ENCODE results near the gene FCHSD2. TPM values are rescaled to one million over a fixed set of nuclear protein-coding genes. Genes with fewer than 3 reads are reported as not detected.
"Not testable (repeated sequence)": the region's sequence is repeated elsewhere in the genome, so short reads cannot be mapped to it uniquely, and the experiment has no call there.

Gene FCHSD2
- total RNA-seq, 1 donor from 2014 or later, result 31.1 TPM

GRCh38 chr11:72826191-72826941 is 315.8 kb downstream of the FCHSD2 start:
- intact Hi-C loops (cut with micrococcal nuclease), result no loop called here

DNA sequence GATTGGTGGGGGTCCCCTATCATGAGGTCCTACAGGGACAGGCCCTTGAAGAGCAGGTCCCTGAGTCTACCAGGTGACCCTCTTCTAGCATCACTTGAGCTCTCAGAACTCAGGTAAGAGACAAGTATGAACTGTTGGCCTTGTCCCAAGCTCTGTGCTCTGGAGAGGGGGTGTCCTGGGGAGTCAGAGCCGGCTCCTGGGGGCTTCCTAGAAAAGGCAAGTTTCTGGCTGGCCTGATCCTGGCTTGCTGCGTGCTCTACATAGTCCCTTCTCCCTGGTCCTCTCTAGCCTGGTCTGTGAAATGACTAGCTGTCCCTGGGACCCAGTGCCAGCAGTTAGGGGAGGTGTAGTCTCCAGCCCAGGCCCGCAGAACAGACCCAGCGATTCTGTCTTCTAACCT is 316.5 kb downstream of the FCHSD2 start:
- intact Hi-C loops (cut with micrococcal nuclease), result no loop called here

DNA sequence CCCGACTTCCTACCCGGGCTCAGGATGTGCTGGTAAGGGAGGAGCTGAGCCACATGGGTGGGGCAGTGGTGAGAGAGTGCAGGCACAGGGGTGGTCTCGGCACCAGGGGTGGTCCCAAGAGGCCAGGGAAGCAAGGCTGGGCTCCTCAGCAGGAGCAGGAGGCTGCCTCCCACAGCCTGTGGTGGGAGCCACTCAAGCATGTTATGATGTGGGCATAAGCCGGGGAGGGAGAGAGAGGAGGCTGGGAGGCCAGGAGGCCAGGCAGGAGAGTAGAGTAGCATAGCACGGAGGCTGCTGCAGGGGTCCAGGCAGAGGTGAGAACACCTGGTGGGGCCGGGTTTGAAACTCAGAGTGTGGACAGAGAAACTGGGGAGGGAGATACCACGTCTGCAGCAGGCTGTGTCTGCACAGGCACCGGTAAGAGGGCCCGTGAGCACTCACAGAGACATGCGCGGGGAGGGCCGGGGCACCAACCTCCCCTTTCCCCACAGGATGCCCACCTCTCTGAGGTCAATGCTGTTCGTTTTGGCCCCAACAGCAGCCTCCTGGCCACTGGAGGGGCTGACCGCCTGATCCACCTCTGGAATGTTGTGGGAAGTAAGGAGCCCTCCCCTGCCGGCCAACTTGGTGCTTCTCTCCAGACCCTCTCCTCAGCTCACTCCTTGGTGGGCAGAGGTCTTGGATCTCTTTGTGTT is 317.2 kb downstream of the FCHSD2 start:
- intact Hi-C loops (cut with micrococcal nuclease), result no loop called here

DNA sequence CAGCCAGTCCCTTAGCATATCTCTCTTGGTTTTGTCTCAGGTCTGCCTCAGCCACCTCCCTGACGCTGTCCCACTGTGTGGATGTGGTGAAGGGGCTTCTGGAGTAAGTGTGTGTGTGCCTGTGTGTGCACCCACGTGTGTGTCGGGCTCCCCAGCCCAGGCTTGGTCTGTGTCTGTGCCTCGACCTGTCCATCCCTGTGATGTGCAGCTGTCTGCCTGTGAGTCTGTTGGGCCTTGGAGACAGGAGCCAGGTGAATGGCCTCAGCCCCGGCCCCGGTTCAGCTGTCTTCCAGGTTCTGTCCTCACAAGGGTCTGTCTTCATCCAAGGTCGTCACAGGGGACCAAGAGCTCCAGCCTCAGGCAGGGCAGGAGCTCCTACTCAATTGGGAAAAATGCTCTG is 318.1 kb downstream of the FCHSD2 start:
- intact Hi-C loops (cut with micrococcal nuclease), result no loop called here

GRCh38 chr11:72823105-72823804 is 318.9 kb downstream of the FCHSD2 start:
- intact Hi-C loops (cut with micrococcal nuclease), result no loop called here

- intact Hi-C loops (cut with micrococcal nuclease), result no loop called here
These were observed 320.0 kb downstream of the FCHSD2 start for GRCh38 chr11:72821920-72822799.

- intact Hi-C loops (cut with micrococcal nuclease), result no loop called here
These were observed 320.7 kb downstream of the FCHSD2 start for GRCh38 chr11:72821221-72821919.

GRCh38 chr11:72820439-72821139 is 321.5 kb downstream of the FCHSD2 start:
- intact Hi-C loops (cut with micrococcal nuclease), result no loop called here

DNA sequence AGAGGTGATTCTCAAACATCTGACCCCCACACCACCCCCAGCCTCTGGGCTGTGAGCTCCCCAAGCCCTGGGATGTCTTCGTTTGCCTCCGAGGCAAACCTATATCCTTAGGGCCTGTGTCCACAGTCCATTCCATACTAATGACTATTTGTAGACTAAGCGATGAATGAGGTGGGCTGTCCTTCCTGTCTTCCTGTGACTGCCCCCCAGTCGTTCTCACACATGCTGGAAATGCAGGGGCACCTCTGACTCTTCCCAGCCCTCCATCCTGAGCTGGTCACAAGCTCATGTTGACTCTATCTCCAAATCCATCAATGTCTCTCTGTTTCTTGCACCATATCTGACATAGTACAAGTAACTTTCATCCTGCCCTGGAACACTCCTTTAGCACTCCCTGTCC is 323.1 kb downstream of the FCHSD2 start:
- intact Hi-C loops (cut with micrococcal nuclease), result loop anchor here (5.0 kb wide), 1 partner anchor 558 kb away; the partner anchor contains the start of gene RELT

GRCh38 chr11:72817966-72818365 is 324.2 kb downstream of the FCHSD2 start:
- intact Hi-C loops (cut with micrococcal nuclease), result loop anchor here (5.0 kb wide), 1 partner anchor 559 kb away; the partner anchor contains the start of gene RELT

GRCh38 chr11:72816404-72816990 is 325.6 kb downstream of the FCHSD2 start:
- intact Hi-C loops (cut with micrococcal nuclease), result loop anchor here (5.0 kb wide), 1 partner anchor 561 kb away; the partner anchor contains the start of gene RELT

DNA sequence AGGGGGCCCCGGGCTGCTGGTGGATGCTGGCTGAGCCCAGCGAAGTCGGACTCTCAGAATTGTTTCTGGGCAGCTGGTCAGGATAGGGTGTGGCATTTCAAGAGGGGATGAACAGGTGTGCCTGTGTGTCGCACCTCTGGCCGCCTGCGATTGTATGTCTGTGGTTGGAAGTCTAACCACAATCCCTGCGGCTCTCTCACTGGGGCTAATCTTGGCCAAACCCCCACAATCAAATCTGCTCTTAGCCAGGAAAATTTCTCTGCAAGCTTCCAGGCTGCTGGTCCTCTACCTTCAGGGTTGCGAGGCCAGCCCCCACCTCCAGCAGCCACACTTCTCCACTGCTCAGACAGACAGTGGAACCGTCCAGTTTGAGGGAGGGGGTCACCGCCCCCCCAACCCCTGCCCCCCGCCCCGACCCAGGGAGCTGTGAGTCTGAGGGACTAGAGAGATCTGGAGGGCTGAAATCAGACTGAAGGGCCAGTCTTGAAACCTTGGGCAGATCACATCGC is 327.0 kb downstream of the FCHSD2 start:
- intact Hi-C loops (cut with micrococcal nuclease), result loop anchor here (1.0 to 5.0 kb wide), 3 partner anchors 63 to 562 kb away; partner anchors contain the start of genes ARAP1, FCHSD2 and RELT

DNA sequence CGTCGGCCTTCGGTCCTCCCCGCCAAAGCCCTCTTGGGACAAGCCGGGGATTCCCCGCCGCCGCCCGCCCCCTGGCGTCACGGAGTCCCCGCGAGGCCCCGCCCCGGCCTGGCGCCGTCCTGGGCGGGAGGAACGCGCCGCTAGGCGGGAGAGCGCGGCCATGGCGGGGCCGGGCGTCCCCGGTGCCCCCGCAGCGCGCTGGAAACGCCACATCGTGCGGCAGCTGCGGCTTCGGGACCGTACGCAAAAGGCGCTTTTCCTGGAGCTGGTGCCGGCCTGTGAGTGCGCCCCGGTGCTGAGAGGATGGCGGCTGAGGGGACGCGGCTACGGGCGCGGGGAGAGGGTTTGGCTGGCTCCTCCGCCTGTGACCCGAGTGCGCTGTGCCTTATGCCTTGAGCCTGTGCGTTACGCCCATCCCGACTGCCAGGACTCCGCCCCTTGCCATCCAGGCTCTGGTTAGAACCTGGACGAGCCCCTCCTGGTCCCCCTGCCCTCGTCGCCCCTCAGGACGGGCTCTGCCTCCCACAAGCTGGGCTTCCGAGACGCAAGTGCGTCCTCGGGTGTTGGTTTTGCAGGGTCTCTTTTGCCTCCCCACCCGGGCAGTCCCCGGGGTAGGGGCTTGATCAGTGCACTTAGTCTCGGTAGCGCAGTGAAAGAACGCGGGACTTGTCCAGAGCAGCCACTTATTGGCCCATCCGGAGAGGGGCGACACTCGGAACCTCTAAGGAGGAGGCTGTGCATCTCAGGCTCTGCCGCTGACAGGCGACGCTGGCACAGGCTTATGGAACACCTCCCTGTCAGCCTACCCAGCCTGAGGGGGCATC is 327.6 kb downstream of the FCHSD2 start, which contains the start of gene ATG16L2:
ATG16L2 (plus strand) TSS at position 126 of the 824 bp plus-strand sequence; CDS start at position 161, 35 bp downstream.
- intact Hi-C loops (cut with micrococcal nuclease), result loop anchor here (1.0 to 5.0 kb wide), 5 partner anchors 21 to 563 kb away; partner anchors contain the start of genes ARAP1, FCHSD2 and RELT

- intact Hi-C loops (cut with micrococcal nuclease), result loop anchor here (1.0 to 2.0 kb wide), 3 partner anchors 21 to 329 kb away; partner anchors contain the start of gene FCHSD2
These were observed 328.3 kb downstream of the FCHSD2 start for GRCh38 chr11:72813740-72814285.

GRCh38 chr11:72812967-72813739 is 329.0 kb downstream of the FCHSD2 start:
- intact Hi-C loops (cut with micrococcal nuclease), result no loop called here

GRCh38 chr11:72812604-72812966 is 329.5 kb downstream of the FCHSD2 start:
- intact Hi-C loops (cut with micrococcal nuclease), result no loop called here

DNA sequence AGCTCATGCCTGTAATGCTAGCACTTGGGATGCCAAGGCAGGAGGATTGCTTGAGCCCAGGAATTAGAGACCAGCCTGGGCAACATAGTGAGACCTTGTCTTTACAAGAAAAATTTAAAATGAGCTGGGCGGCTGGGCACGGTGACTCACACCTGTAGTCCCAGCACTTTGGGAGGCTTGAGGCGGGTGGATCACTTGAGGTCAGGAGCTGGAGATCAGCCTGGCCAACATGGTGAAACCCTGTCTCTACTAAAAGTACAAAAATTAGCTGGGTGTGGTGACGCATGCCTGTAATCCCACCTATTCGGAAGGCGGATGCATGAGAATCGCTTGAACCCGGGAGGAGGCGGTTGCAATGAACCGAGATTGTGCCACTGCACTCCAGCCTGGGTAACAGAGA is 330.4 kb downstream of the FCHSD2 start:
- intact Hi-C loops (cut with micrococcal nuclease), result not testable (repeated sequence)

Data from T-helper 2 cell treated with Interferon-gamma antibody and Interleukin-4, amounts not matched to agents 100 ng/mL and 5 ng/mL, for 36 hours (primary cell).